B cell (primary cell): ENCODE measurements around the gene NPAS3. TPM values are rescaled to one million over a fixed set of nuclear protein-coding genes. Genes with fewer than 3 reads are reported as not detected.

Source experiments
- ATAC-seq: fragments of 200-7000 bp; cut with Tn5 transposase; one replicate; pipeline ENCODE4 v1.10.0; 2021; ENCODE audit warnings: low read depth, mild to moderate bottlenecking, moderate number of reproducible peaks, moderate library complexity
- CTCF ChIA-PET: fragments of 350-600 bp; sonication (Branson Sonifier 250); formaldehyde crosslinking; loops from one replicate; lab custom pipeline; 2021; ENCODE audit warnings: antibody characterized with exemption, inconsistent platforms; lab: Charles Lee
- POLR2A ChIA-PET: fragments of 350-600 bp; sonication (Branson Sonifier 250); formaldehyde crosslinking; loops from one replicate; lab custom pipeline; 2021; ENCODE audit warnings: antibody characterized with exemption; lab: Charles Lee
- DNase-seq: peaks from one replicate; pipeline ENCODE4 v3.0.0; 2013
- H2AFZ ChIP-seq: 2 replicates; pipeline ENCODE4 v1.6.1; 2012; ENCODE audit warnings: mild to moderate bottlenecking, low read depth, low read length; ENCODE audit not compliant: insufficient read depth, poor library complexity, severe bottlenecking
- H3K27ac ChIP-seq, 2 donors: 1 replicate in 1 of 2; 2 replicates in 1 of 2; pipeline ENCODE4 v1.5.1; 2012 to 2013; ENCODE audit warnings: low read length in 2 of 2, mild to moderate bottlenecking in 2 of 2, moderate library complexity in 1 of 2
- H3K27me3 ChIP-seq, 4 experiments: fragments of 200-600 bp in 1 of 4; sonication (generic) in 1 of 4; replicated peaks in 1 of 4; 1 replicate in 2 of 4; 2 replicates in 2 of 4; pipeline versions ENCODE4 v1.6.1 to v1.7.0; 2013 to 2016; ENCODE audit warnings: low read length in 3 of 4, mild to moderate bottlenecking in 2 of 4, mixed read lengths in 1 of 4, moderate library complexity in 1 of 4; ENCODE audit not compliant: insufficient read depth in 4 of 4, control insufficient read depth in 3 of 4; ENCODE audit errors: control extremely low read depth in 1 of 4
- H3K36me3 ChIP-seq, 2 experiments: replicated peaks in 1 of 2; 1 replicate in 1 of 2; 2 replicates in 1 of 2; pipeline versions ENCODE4 v1.6.1 to v1.7.1; 2013; ENCODE audit warnings: low read length in 1 of 2; ENCODE audit not compliant: insufficient read depth in 2 of 2, control insufficient read depth in 1 of 2; ENCODE audit errors: control extremely low read depth in 1 of 2, extremely low read depth in 1 of 2
- H3K4me1 ChIP-seq, 2 donors: fragments of 200-600 bp in 1 of 2; sonication (generic) in 1 of 2; 1 replicate in 1 of 2; 2 replicates in 1 of 2; pipeline versions ENCODE4 v1.5.1 to v1.6.1; 2013 to 2017; ENCODE audit warnings: low read length in 2 of 2; ENCODE audit not compliant: control insufficient read depth in 2 of 2, insufficient read depth in 2 of 2
- H3K4me2 ChIP-seq: replicated peaks from 2 replicates; pipeline ENCODE3; 2012; ENCODE audit warnings: mild to moderate bottlenecking, low read depth, low read length; ENCODE audit not compliant: poor library complexity, severe bottlenecking
- H3K4me3 ChIP-seq, 5 experiments: fragments of 200-600 bp in 1 of 5; sonication (generic) in 1 of 5; 1 replicate in 3 of 5; 2 replicates in 2 of 5; pipeline versions ENCODE4 v1.5.1 to v1.7.0; 2011 to 2016; ENCODE audit warnings: low read length in 4 of 5, mild to moderate bottlenecking in 4 of 5, low read depth in 2 of 5, control low read depth in 1 of 5, moderate library complexity in 1 of 5; ENCODE audit not compliant: insufficient read depth in 1 of 5; ENCODE audit errors: control extremely low read depth in 1 of 5, extremely low read depth in 1 of 5
- H3K79me2 ChIP-seq: fragments of 200-600 bp; sonication (generic); one replicate; pipeline ENCODE4 v1.6.0; 2016; ENCODE audit warnings: low read length; ENCODE audit not compliant: control insufficient read depth, insufficient read depth
- H3K9ac ChIP-seq: fragments of 200-600 bp; sonication (generic); 2 replicates; pipeline ENCODE4 v1.6.1; 2017; ENCODE audit warnings: mild to moderate bottlenecking, low read length, moderate library complexity
- H3K9me3 ChIP-seq, 3 donors: one replicate each; pipeline versions ENCODE4 v1.6.1 to v1.7.1; 2013; ENCODE audit warnings: low read length in 2 of 3; ENCODE audit not compliant: control insufficient read depth in 2 of 3, insufficient read depth in 1 of 3; ENCODE audit errors: control extremely low read depth in 1 of 3
- H4K20me1 ChIP-seq: 2 replicates; pipeline ENCODE4 v1.6.0; 2012; ENCODE audit warnings: mild to moderate bottlenecking, low read length; ENCODE audit not compliant: insufficient read depth, control insufficient read depth, poor library complexity, severe bottlenecking
- H3K27ac Mint-ChIP-seq: one replicate; pipeline ENCODE4 v1.8.0; 2021; ENCODE audit warnings: mixed read lengths
- H3K27me3 Mint-ChIP-seq: one replicate; pipeline ENCODE4 v1.8.0; 2021; ENCODE audit warnings: mixed read lengths
- H3K4me1 Mint-ChIP-seq: one replicate; pipeline ENCODE4 v1.8.0; 2021; ENCODE audit warnings: mixed read lengths
- H3K4me3 Mint-ChIP-seq: one replicate; pipeline ENCODE4 v1.8.0; 2021; ENCODE audit warnings: mixed read lengths
- H3K9me3 Mint-ChIP-seq: one replicate; pipeline ENCODE4 v1.8.0; 2022; ENCODE audit warnings: mixed read lengths; ENCODE audit not compliant: insufficient read depth
- CTCF ChIP-seq: fragments of 200-600 bp; IDR thresholded peaks from one replicate; pipeline ENCODE4 v1.8.0; 2022; ENCODE audit warnings: antibody characterized with exemption, mild to moderate bottlenecking
- EZH2 ChIP-seq: IDR thresholded peaks from 2 replicates; pipeline ENCODE4 v1.6.1; 2012; ENCODE audit warnings: borderline replicate concordance, low read depth, mild to moderate bottlenecking, moderate library complexity, low read length; ENCODE audit not compliant: insufficient read depth, poor library complexity, severe bottlenecking
- WGBS: methylation state at CpG from one replicate; pipeline ENCODE4 v1.1.5; 2013; ENCODE audit warnings: missing lambda C conversion rate; ENCODE audit not compliant: insufficient coverage; 5-methylcytosine and 5-hydroxymethylcytosine counted together
- intact Hi-C: fragments of 100-400 bp; cut with micrococcal nuclease; formaldehyde crosslinking; loops from one replicate; pipeline ENCODE4 v1.10.0; 2022
- polyA plus RNA-seq: library from polyadenylated mRNA; depleted of rRNA; stranded (reverse); fragments of >200 nt; gene quantifications from 2 replicates; pipeline ENCODE4 v1.2.3, GENCODE V29; 2012
- total RNA-seq, 2 donors: library from RNA; stranded (reverse); fragments of 120-200 nt in 1 of 2; gene quantifications; 1 replicate in 1 of 2; 2 replicates in 1 of 2; pipeline versions ENCODE4 v1.2.3 to v1.2.4, GENCODE V29; 2013 to 2022

The NPAS3 gene
- total and polyA plus RNA-seq, 2 donors (not counting 1 experiment from before 2014, with no cell fraction given), result not detected

- intact Hi-C loops, result no loop called here
- WGBS, result 92% methylated on average over 4 of the region's 5 CpGs
- Mint-ChIP-seq H3K4me1 (no peaks in the 10 kb centered on the region), H3K9me3 (no peaks in the 10 kb centered on the region), H3K27me3 (peaks cover 9% of the 10 kb centered on the region), H3K4me3 (no peak overlapping the region), H3K27ac (no peak overlapping the region)
- ChIA-PET POLR2A (no interaction called here), CTCF (no interaction called here)
- Histone ChIP-seq H3K9me3 (peaks cover 0 to 2% (median 1%) of the 10 kb centered on the region in 3 donors), H3K4me3 (no peak overlapping the region), H3K36me3 (no peaks in the 10 kb centered on the region), H3K4me2 (no peak overlapping the region), H3K9ac (no peak overlapping the region), H3K4me1 (no peaks in the 10 kb centered on the region), H3K79me2 (no peaks in the 10 kb centered on the region), H4K20me1 (no peaks in the 10 kb centered on the region), H2AFZ (no peak overlapping the region), H3K27me3 (no peaks in the 10 kb centered on the region), H3K27ac (no peak overlapping the region)
- DNase-seq (no peak), ATAC-seq (no peak)
- TF ChIP-seq EZH2, result no peak
- TF ChIP-seq CTCF, result no peak
These were observed 816.7 kb downstream of the NPAS3 start for GRCh38 chr14:33755358-33755757.

DNA sequence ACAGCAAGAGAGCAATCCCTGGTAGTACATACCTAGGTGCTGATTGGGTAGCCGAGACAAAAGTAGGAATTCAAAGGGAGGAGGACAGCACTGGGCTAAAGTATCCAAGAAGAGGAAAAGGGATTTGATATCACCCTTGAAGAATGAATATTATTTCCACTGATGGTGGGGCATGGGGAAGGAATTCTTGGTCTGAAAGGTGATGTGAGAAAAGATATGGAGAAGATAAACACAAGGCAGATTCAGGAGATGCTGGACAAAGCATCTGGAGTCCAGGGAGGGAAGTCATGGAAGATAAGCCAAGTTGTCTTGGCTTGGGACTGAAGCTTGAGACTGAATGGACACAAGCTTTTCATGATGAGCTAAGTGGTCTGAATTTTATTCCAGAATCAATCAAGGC, 818.2 kb downstream of the NPAS3 start:
- DNase-seq (no peak), ATAC-seq (no peak)
- Mint-ChIP-seq H3K27ac (no peak overlapping the region), H3K4me3 (no peak overlapping the region), H3K4me1 (no peaks in the 10 kb centered on the region), H3K9me3 (no peaks in the 10 kb centered on the region), H3K27me3 (peaks cover 5% of the 10 kb centered on the region)
- Histone ChIP-seq H3K79me2 (no peaks in the 10 kb centered on the region), H3K27ac (no peak overlapping the region), H2AFZ (no peak overlapping the region), H4K20me1 (no peaks in the 10 kb centered on the region), H3K4me1 (no peaks in the 10 kb centered on the region), H3K9ac (no peak overlapping the region), H3K4me3 (no peak overlapping the region), H3K36me3 (no peaks in the 10 kb centered on the region), H3K27me3 (no peaks in the 10 kb centered on the region), H3K9me3 (peaks cover 0 to 2% (median 0%) of the 10 kb centered on the region in 3 donors), H3K4me2 (no peak overlapping the region)
- no peak for TF ChIP-seq CTCF
- TF ChIP-seq EZH2, result no peak
- ChIA-PET CTCF (interaction anchor here (1.7 kb wide), 1 partner anchor 36 kb away, joined by 3 read pairs; no protein-coding TSS in a partner anchor), POLR2A (no interaction called here)
- WGBS, result 90% methylated on average over 1 of the region's 1 CpG
- intact Hi-C loops, result no loop called here
